ENCODE measurements around the gene CLK2.

CLK2 gene

DNA sequence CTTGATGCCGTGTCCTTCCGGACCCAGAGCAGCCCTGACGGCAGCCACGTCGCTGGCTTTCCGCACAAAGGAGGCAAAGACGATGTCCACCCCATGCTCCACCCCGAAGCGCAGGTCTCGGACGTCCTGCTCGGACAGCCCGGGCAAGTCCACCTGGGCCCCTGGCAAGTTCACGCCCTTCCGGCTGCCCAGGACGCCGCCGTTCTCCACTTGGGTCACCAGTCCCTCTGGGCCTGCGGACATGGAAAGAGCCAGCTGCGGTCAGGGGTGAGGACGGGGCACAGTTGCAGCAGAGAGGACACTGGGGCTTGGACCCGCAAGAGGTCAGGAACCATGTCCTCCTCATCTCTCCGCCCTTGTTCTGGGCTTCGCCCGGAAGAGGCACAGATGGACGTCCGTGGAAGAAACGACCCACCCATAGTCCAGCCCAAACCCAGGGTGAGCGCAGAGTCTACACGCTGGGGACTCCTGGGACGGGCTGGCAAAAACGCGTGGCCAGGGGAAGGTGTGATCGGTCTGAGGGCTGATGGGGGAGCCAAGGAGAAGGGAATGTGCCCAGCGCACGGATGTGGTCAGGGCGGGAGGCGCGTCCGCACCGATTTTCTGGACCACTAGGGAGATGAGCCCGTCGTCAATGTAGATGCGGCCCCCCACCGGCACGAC, 21.3 kb upstream of the CLK2 start:
- TF ChIP-seq, protein P1, sequence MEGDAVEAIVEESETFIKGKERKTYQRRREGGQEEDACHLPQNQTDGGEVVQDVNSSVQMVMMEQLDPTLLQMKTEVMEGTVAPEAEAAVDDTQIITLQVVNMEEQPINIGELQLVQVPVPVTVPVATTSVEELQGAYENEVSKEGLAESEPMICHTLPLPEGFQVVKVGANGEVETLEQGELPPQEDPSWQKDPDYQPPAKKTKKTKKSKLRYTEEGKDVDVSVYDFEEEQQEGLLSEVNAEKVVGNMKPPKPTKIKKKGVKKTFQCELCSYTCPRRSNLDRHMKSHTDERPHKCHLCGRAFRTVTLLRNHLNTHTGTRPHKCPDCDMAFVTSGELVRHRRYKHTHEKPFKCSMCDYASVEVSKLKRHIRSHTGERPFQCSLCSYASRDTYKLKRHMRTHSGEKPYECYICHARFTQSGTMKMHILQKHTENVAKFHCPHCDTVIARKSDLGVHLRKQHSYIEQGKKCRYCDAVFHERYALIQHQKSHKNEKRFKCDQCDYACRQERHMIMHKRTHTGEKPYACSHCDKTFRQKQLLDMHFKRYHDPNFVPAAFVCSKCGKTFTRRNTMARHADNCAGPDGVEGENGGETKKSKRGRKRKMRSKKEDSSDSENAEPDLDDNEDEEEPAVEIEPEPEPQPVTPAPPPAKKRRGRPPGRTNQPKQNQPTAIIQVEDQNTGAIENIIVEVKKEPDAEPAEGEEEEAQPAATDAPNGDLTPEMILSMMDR (IDR thresholded peaks at IDR 0.05): no peak

DNA sequence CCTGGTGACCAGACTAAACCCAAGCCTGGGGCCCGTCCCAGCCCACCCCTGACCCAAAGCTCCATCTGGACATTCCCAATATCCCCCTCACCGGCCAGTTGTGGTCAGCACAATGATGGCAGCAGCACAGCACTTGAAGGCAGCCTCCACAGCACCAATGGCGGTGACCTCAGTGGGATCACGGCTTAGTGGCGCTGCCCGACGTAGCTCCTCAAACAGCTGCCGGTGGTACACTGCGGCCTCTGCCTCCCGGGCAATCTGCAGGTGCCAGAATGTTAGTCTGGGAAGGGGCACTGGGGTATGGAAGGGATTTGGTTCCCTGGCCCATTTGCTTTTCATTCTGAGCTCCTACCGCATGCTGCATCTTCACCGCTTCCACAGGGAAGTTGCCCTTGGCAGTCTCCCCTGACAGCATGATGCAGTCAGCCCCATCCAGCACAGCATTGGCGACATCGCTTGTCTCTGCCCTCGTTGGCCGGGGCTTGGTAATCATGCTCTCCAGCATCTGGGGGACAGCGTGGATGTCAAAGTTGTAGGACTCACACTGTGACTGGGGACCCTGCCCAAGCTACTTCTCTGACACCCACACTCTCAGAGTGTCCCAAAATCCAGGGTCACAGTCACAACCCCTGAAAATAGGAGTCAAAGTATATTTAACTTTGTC, 19.9 kb upstream of the CLK2 start:
- TF ChIP-seq, protein P1 (IDR thresholded peaks at IDR 0.05): no peak

DNA sequence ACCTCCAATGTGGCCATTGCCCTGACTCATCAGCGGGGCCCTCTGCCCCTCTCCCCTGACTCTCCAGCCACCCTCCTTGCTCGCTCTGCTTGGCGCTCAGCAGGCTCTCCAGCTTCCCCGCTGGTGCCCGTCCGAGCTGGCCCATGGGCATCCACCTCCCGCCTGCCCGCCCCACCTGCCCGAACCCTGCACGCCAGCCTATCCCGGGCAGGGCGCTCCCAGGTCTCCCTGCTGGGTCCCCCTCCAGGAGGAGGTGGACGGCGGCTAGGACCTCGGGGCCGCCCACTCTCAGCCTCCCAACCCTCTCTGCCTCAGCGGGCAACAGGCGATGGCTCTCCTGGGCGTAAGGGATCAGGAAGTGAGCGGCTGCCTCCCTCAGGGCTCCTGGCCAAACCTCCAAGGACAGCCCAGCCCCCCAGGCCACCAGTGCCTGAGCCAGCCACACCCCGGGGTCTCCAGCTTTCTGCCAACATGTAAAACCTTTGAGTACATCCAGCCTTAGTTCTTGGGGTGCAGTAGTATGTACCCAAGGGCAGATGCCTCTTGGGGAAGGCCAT, 14.8 kb upstream of the CLK2 start:
- TF ChIP-seq, protein P1 (IDR thresholded peaks at IDR 0.05): no peak

DNA sequence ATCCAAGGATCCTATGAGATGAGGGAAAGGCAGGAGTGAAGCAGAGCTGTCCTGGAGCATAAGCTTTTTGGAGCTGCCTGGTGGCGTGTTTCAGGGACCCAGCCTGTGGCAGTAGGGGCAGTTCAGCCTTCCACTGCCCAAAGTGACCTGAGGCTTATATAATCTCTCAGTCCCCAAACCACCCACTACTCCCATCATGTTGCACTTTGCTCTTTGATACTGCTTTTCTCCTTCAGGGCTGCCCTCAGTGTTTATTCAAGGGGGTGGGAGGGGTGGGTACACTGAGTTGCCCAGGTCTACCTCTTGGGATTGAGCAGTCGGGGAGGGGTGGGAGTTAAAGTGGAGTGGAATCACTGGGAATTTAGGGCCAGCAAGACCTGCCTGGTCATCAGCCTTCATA, 13.2 kb upstream of the CLK2 start:
- TF ChIP-seq, protein P1 (IDR thresholded peaks at IDR 0.05): no peak

DNA sequence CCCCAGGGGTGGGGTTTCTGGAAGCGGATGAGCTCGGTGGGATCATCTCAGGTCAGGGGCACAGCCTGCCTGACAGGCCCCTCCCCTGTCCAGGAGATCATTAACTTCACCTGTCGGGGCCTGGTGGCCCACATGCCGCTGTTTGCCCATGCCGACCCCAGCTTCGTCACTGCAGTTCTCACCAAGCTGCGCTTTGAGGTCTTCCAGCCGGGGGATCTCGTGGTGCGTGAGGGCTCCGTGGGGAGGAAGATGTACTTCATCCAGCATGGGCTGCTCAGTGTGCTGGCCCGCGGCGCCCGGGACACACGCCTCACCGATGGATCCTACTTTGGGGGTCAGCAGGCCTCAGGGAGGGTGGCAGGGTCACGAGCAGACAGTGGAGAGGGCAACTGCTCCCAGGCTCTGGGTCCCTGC, 12.3 kb upstream of the CLK2 start:
- TF ChIP-seq, protein P1 (IDR thresholded peaks at IDR 0.05): no peak

DNA sequence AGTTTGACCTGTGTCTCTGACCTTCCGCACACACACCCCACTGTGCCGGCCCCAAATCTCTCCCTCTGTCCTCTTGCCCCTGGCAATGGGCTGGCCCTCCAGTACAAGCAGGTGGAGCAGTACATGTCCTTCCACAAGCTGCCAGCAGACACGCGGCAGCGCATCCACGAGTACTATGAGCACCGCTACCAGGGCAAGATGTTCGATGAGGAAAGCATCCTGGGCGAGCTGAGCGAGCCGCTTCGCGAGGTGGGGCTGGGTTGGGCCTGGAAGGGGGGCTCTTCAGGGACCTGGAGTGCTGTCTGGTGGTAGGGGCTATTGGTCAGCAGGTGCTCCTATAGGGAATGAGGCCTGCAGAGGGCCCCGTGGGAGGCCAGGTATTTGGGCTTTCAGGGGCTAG, 11.8 kb upstream of the CLK2 start:
- TF ChIP-seq, protein P1 (IDR thresholded peaks at IDR 0.05): no peak

DNA sequence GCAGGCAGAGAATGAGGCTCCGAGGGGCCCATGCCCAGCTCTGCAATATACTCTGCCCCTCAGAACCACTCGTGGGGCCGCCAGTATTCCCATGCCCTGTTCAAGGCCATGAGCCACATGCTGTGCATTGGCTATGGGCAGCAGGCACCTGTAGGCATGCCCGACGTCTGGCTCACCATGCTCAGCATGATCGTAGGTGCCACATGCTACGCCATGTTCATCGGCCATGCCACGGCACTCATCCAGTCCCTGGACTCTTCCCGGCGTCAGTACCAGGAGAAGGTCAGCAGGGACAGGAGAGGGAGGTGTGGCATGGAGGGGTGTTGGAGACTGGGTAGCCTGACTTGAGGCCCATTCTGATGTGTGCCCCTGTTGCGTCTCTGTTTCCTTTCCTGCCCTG, 11.2 kb upstream of the CLK2 start:
- TF ChIP-seq, protein P1 (IDR thresholded peaks at IDR 0.05): no peak
